ENCODE data around the gene METTL9.
"Not testable (repeated sequence)": the region's sequence is repeated elsewhere in the genome, so short reads cannot be mapped to it uniquely, and the experiment has no call there.

- not testable (repeated sequence) for TF ChIP-seq RAD21 (IDR thresholded peaks at IDR 0.05); TAF1 (conservative IDR thresholded peaks at IDR 0.05); EGR1 (IDR thresholded peaks at IDR 0.05; ENCODE audit: low read depth in 2 of 2); SP1 (IDR thresholded peaks at IDR 0.05); FOXA1 (IDR thresholded peaks at IDR 0.05); RXRA (IDR thresholded peaks at IDR 0.05); YY1 (IDR thresholded peaks at IDR 0.05)
- TF ChIP-seq, protein P1, sequence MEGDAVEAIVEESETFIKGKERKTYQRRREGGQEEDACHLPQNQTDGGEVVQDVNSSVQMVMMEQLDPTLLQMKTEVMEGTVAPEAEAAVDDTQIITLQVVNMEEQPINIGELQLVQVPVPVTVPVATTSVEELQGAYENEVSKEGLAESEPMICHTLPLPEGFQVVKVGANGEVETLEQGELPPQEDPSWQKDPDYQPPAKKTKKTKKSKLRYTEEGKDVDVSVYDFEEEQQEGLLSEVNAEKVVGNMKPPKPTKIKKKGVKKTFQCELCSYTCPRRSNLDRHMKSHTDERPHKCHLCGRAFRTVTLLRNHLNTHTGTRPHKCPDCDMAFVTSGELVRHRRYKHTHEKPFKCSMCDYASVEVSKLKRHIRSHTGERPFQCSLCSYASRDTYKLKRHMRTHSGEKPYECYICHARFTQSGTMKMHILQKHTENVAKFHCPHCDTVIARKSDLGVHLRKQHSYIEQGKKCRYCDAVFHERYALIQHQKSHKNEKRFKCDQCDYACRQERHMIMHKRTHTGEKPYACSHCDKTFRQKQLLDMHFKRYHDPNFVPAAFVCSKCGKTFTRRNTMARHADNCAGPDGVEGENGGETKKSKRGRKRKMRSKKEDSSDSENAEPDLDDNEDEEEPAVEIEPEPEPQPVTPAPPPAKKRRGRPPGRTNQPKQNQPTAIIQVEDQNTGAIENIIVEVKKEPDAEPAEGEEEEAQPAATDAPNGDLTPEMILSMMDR (IDR thresholded peaks at IDR 0.05; ENCODE audit: low read depth, low read length, missing input control) = not testable (repeated sequence)
- TF ChIP-seq, protein P2, sequence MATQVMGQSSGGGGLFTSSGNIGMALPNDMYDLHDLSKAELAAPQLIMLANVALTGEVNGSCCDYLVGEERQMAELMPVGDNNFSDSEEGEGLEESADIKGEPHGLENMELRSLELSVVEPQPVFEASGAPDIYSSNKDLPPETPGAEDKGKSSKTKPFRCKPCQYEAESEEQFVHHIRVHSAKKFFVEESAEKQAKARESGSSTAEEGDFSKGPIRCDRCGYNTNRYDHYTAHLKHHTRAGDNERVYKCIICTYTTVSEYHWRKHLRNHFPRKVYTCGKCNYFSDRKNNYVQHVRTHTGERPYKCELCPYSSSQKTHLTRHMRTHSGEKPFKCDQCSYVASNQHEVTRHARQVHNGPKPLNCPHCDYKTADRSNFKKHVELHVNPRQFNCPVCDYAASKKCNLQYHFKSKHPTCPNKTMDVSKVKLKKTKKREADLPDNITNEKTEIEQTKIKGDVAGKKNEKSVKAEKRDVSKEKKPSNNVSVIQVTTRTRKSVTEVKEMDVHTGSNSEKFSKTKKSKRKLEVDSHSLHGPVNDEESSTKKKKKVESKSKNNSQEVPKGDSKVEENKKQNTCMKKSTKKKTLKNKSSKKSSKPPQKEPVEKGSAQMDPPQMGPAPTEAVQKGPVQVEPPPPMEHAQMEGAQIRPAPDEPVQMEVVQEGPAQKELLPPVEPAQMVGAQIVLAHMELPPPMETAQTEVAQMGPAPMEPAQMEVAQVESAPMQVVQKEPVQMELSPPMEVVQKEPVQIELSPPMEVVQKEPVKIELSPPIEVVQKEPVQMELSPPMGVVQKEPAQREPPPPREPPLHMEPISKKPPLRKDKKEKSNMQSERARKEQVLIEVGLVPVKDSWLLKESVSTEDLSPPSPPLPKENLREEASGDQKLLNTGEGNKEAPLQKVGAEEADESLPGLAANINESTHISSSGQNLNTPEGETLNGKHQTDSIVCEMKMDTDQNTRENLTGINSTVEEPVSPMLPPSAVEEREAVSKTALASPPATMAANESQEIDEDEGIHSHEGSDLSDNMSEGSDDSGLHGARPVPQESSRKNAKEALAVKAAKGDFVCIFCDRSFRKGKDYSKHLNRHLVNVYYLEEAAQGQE (IDR thresholded peaks at IDR 0.05) = not testable (repeated sequence)
- TF ChIP-seq, protein P3, sequence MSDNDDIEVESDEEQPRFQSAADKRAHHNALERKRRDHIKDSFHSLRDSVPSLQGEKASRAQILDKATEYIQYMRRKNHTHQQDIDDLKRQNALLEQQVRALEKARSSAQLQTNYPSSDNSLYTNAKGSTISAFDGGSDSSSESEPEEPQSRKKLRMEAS (IDR thresholded peaks at IDR 0.05) = not testable (repeated sequence)
- TF ChIP-seq, protein P4, sequence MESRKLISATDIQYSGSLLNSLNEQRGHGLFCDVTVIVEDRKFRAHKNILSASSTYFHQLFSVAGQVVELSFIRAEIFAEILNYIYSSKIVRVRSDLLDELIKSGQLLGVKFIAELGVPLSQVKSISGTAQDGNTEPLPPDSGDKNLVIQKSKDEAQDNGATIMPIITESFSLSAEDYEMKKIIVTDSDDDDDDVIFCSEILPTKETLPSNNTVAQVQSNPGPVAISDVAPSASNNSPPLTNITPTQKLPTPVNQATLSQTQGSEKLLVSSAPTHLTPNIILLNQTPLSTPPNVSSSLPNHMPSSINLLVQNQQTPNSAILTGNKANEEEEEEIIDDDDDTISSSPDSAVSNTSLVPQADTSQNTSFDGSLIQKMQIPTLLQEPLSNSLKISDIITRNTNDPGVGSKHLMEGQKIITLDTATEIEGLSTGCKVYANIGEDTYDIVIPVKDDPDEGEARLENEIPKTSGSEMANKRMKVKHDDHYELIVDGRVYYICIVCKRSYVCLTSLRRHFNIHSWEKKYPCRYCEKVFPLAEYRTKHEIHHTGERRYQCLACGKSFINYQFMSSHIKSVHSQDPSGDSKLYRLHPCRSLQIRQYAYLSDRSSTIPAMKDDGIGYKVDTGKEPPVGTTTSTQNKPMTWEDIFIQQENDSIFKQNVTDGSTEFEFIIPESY (IDR thresholded peaks at IDR 0.05) = not testable (repeated sequence)
Measured at GRCh38 chr16:21556026-21556595, 43.3 kb upstream of the METTL9 start.
